ENCODE data around the gene GDF7. TPM values are rescaled to one million over a fixed set of nuclear protein-coding genes. Genes with fewer than 3 reads are reported as not detected.

GDF7 gene
- total RNA-seq, 1 experiment from 2014 or later: 0.02 TPM

DNA sequence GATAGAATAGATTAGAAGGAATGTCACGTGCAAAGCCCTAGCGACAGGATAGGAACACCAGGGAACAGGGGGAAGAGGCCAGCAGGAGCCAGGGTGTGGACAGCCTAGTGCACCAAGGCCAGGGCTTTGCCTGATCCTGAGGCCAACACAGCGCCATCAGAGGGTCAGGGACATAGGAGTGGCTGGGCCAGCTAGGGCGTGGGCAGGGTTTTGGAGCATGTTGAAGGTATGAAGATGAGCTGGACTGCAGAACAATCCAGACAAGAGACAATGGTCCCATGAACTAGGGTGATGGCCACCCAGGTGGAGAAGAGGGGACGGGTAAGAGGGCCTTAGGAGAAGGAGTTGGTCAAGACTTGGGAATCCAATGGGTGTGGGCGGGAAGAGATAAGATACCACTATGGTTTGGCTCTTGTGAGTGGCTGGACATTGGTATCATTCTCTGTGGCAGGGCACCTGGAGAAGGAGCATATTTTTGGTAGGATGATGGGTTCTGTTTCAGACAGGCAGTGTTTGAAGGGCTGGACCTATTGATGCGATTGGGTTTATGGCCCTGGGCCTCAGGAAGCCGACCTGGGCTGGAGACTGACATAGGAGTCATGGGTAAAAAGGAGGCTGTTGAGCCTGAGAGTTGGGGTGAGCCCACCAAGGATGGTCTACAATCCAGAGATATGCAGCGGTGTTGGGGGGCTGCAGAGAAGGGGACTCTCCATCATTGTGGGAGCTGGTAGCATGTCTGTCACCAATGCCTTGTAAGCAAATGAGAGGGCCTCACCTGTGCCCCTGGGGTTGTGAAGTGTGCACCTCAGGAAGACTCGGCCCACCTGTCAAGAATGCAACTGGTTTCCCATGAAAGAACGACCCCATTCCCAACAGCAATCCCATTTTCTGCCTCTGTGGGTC is 14.0 kb upstream of the GDF7 start (continued):
- TF ChIP-seq, protein P1, sequence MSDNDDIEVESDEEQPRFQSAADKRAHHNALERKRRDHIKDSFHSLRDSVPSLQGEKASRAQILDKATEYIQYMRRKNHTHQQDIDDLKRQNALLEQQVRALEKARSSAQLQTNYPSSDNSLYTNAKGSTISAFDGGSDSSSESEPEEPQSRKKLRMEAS (IDR thresholded peaks at IDR 0.05): no peak
- TF ChIP-seq, protein P2, sequence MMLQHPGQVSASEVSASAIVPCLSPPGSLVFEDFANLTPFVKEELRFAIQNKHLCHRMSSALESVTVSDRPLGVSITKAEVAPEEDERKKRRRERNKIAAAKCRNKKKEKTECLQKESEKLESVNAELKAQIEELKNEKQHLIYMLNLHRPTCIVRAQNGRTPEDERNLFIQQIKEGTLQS (IDR thresholded peaks at IDR 0.05): no peak
- TF ChIP-seq ZNF274 (IDR thresholded peaks at IDR 0.05; ENCODE audit: low read depth, low read length) (no peak), TCF7L2 (IDR thresholded peaks at IDR 0.05; ENCODE audit: borderline replicate concordance, extremely low read depth, insufficient read depth, insufficient read length) (no peak), EGR1 (IDR thresholded peaks at IDR 0.05; ENCODE audit: low read depth) (no peak), SRF (IDR thresholded peaks at IDR 0.05; ENCODE audit: low read depth) (no peak), SIN3A (IDR thresholded peaks at IDR 0.05; ENCODE audit: low read depth) (no peak), EZH2 (IDR thresholded peaks at IDR 0.05) (no peak)

DNA sequence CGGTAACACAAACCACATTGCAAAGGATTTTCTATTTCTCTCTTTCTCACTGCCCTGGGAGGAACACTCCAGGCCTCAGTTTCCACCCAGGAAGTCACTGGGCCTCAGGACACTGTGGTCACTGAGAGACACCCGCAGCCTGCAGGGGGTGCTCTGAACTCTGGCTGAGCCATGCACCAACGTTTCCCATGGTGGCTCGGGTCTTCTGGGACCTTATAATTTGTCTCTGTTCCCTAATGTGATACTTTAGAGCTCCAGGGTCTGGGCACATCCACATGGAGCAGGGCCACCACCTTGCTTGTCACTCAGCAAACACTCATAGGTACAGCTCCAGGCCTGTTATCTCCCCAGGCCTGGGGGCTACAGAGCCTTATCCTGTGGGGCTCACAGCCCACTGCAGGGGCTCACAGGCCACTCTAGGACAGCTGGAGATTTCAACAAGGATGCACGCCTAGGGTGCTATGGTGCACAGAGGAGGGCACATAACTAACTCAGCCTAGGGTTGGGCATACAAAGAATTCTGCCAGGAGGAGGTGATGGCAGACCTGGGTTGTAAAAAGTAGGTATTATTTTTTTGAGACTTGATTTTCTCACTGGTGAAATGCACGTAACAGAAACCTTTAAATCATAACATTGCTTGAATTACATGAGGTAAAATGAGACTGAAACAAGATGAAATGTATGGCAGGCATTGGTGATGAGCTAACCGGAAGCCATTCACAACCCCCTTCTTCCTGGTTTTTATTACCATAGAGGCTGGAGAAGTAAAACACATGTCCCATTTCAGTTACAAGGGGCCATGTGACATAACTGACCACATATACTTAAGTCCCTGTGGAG is 13.0 kb upstream of the GDF7 start:
- no peak for TF ChIP-seq CEBPB (IDR thresholded peaks at IDR 0.05; ENCODE audit: low read depth)
- TF ChIP-seq, protein P3, sequence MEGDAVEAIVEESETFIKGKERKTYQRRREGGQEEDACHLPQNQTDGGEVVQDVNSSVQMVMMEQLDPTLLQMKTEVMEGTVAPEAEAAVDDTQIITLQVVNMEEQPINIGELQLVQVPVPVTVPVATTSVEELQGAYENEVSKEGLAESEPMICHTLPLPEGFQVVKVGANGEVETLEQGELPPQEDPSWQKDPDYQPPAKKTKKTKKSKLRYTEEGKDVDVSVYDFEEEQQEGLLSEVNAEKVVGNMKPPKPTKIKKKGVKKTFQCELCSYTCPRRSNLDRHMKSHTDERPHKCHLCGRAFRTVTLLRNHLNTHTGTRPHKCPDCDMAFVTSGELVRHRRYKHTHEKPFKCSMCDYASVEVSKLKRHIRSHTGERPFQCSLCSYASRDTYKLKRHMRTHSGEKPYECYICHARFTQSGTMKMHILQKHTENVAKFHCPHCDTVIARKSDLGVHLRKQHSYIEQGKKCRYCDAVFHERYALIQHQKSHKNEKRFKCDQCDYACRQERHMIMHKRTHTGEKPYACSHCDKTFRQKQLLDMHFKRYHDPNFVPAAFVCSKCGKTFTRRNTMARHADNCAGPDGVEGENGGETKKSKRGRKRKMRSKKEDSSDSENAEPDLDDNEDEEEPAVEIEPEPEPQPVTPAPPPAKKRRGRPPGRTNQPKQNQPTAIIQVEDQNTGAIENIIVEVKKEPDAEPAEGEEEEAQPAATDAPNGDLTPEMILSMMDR (IDR thresholded peaks at IDR 0.05 in 2 of 3, conservative IDR thresholded peaks at IDR 0.05 in 1 of 3; ENCODE audit: borderline replicate concordance in 1 of 3, insufficient read depth in 1 of 3, low read depth in 2 of 3, low read length in 2 of 3): 0 out of 6 replicates have a peak, but pooled peaks of 2 of the 3 experiments have one; percentile 11 to 17
- no TSS peak for BruUV-seq (replicated peaks)

More for the DNA sequence above, 13.0 kb upstream of the GDF7 start:
- H3K27ac ChIP-seq (ENCODE audit: low read depth, low read length): no peak overlapping the region
- H3K4me1 ChIP-seq (ENCODE audit: control insufficient read depth in 1 of 2, insufficient read depth in 2 of 2, low read length in 2 of 2): peaks cover 5 to 18% of the 10 kb centered on the region in 2 experiments
- intact Hi-C loops (cut with micrococcal nuclease): no loop called here
- H3K36me3 ChIP-seq (ENCODE audit: control insufficient read depth in 1 of 2, insufficient read depth in 2 of 2, low read length in 2 of 2): no peaks in the 10 kb centered on the region
- H3K79me2 ChIP-seq (ENCODE audit: insufficient read depth, low read length): no peaks in the 10 kb centered on the region
- no peak for DNase-seq (ENCODE audit: low read depth, low spot score)
- ATAC-seq: no peak
- H3K9ac ChIP-seq (ENCODE audit: low read length): no peak overlapping the region
- RAD21 ChIA-PET (ENCODE audit: low non-redundant PET in 1 of 2, low total read pairs in 2 of 2, uncharacterized antibody in 2 of 2, unreplicated experiment in 2 of 2): no interaction called here
- no peaks in the 10 kb centered on the region for H3K9me3 ChIP-seq (ENCODE audit: control insufficient read depth in 1 of 2, insufficient read depth in 1 of 2, low read depth in 1 of 2, low read length in 2 of 2)
- CTCF ChIA-PET: no interaction called here
- H3K4me3 ChIP-seq (replicated peaks in 1 of 2; ENCODE audit: low read depth in 1 of 2, low read length in 2 of 2): no peak overlapping the region
- no peaks in the 10 kb centered on the region for H3K27me3 ChIP-seq (ENCODE audit: insufficient read depth, low read length)
- no peak overlapping the region for H3K4me2 ChIP-seq (ENCODE audit: low read length)
- POLR2A ChIA-PET: no interaction called here
- H2AFZ ChIP-seq (ENCODE audit: low read depth, low read length, poor library complexity, severe bottlenecking): no peak overlapping the region
- no peaks in the 10 kb centered on the region for H4K20me1 ChIP-seq (ENCODE audit: insufficient read depth)
- no peaks in the 10 kb centered on the region for H3K9me2 ChIP-seq (ENCODE audit: insufficient read depth)
